Heart left ventricle (tissue), 13 donors: ENCODE results near the gene RAPSN.

Experiments
- CTCF ChIP-seq, 12 donors: fragments of 200-600 bp; sonication (generic) in 4 of 12; IDR thresholded peaks; one replicate each; pipeline versions ENCODE4 v1.5.0 to v1.8.0; 2018 to 2022; ENCODE audit warnings: antibody characterized with exemption in 12 of 12, mild to moderate bottlenecking in 5 of 12
- POLR2A ChIP-seq, 2 donors: fragments of 450-650 bp; IDR thresholded peaks; one replicate each; pipeline ENCODE4 v1.6.1; 2017; ENCODE audit warnings: antibody characterized with exemption in 2 of 2, mild to moderate bottlenecking in 2 of 2, moderate library complexity in 2 of 2
- donor health status: ischemic (EF 13 %, LVEDD 7.1; RV severe dilation, severe dysfunction).
- donor health status: DM: no; HTN: yes; CAD: no.
- donor health status: DM: no; HTN: no; CAD: no.
- donor health status: ischemic (EF 25% LVEDD 6.9; RV normal size, moderate dysfunction).
- donor health status: ischemic (EF 25% LVEDD 5.7; RV mildly dilated, moderate dysfunction).
- donor health status: ischemic (EF 35%, LVEDD 5.7; RV mildly dilated, moderate dysfunction).
- donor health status: nonischemic (EF 11% LVEDD 7.7; RV severe dilation, severe dysfunction).
- donor health status: DM: yes; HTN: yes; CAD: no.
- donor health status: PGD.
- donor health status: ischemic (EF 29% LVEDD 5.4; RV normal size, mild dysfunction).
- donor health status: nonischemic (EF 23%, LVEDD 6.1; RV moderate dilation, normal function).

- TF ChIP-seq POLR2A (IDR thresholded peaks at IDR 0.05): no peak
- no peak for TF ChIP-seq CTCF (IDR thresholded peaks at IDR 0.05)
These were observed 46.3 kb upstream of the RAPSN start for GRCh38 chr11:47495011-47495855.
